ENCODE measurements around the gene ZDHHC14.
"Not testable (repeated sequence)": the region's sequence is repeated elsewhere in the genome, so short reads cannot be mapped to it uniquely, and the experiment has no call there.

ZDHHC14 gene

DNA sequence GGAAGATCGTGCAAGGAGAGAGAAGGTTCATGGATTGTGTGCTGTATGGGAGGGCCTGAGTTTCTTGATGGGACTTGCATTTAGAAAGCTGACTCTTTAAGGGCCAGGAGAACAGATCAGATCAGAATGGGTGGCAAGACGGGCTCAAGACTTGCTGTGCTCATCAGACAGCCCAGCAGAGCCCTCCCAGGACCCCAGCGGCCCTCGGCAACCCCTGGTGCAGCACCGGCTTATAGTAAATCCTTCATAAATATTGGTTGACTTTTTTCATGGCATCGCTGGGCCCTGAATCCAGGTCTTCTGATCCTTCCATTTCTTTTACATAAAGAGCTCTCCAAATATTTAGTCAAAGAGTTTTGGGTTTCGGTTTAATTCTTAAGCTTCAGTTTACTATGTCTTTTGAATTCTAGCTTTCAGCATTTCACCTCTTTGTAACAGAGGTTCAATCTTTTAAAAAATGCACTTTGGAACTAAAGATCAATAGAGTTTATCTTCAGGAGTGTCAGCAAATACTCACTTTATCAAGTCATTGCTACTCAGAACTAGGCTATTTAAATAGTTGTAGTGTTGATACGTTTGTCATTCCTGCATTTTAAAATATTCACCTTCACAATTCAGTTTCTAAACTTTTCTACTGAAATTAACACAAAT lies 205.6 kb downstream of the ZDHHC14 start:
- TF ChIP-seq, protein P1, sequence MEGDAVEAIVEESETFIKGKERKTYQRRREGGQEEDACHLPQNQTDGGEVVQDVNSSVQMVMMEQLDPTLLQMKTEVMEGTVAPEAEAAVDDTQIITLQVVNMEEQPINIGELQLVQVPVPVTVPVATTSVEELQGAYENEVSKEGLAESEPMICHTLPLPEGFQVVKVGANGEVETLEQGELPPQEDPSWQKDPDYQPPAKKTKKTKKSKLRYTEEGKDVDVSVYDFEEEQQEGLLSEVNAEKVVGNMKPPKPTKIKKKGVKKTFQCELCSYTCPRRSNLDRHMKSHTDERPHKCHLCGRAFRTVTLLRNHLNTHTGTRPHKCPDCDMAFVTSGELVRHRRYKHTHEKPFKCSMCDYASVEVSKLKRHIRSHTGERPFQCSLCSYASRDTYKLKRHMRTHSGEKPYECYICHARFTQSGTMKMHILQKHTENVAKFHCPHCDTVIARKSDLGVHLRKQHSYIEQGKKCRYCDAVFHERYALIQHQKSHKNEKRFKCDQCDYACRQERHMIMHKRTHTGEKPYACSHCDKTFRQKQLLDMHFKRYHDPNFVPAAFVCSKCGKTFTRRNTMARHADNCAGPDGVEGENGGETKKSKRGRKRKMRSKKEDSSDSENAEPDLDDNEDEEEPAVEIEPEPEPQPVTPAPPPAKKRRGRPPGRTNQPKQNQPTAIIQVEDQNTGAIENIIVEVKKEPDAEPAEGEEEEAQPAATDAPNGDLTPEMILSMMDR (IDR thresholded peaks at IDR 0.05; ENCODE audit: insufficient read depth, low read depth, low read length, missing control alignments) = no peak
- no peak overlapping the region for H3K4me3 ChIP-seq (ENCODE audit: low read depth, low read length)
- no peak for DNase-seq (ENCODE audit: low read depth)

DNA sequence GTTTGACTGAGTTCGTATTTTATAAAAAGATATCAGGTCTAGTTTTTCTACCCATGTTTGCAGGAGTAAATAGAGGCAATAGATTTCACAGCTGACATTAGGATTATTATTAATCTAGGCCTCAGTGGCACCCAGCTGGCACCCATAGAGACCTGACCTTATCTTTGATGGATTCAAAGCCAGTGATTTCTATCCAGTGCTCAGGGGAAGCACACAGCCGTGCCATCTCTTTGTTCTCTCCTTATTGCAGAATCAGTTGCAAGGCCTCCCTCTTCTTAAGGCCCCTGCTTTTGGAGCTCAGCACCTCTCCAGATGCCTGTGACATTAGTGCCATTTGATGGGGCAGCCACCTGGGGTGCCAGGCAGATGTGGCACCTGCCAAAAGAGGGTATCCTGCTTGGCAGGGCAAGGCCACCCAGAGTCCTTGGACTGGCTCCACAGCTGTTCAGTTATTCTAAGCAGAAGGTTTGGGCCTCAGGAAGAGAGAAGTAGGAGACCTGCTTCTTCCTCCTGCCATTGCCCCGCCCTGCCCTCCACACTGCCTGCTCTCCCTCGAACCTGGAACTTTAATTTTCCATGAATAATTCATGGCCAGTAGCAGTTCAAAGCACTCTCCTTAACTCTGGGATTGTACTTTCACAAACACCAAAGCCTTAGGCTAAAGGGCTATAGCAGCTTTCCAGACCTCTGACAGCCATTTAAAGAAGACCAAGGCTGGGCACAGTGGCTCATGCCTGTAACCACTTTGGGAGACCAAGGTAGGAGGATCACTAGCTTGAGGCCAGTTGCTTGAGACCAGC lies 206.3 kb downstream of the ZDHHC14 start:
- TF ChIP-seq, protein P1 (IDR thresholded peaks at IDR 0.05; ENCODE audit: insufficient read depth, low read depth, low read length, missing control alignments) = no peak
- DNase-seq (ENCODE audit: low read depth) = no peak
- H3K4me3 ChIP-seq (ENCODE audit: low read depth, low read length) = no peak overlapping the region

DNA sequence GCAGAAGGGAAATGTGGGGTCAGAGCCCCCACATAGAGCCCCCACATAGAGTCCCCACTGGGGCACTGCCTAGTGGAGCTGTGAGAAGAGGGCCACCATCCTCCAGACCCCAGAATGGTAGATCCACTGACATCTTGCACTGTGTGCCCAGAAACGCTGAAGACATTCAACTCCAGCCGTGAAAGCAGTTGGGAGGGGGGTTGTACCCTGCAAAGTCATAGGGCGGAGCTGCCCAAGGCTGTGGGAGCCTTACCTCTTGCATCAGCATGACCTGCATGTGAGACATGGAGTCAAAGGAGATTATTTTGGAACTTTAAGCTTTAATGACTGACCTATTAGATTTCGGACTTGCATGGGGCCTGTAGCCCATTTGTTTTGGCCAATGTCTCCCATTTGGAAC lies 209.7 kb downstream of the ZDHHC14 start:
- DNase-seq (ENCODE audit: low read depth); H3K4me3 ChIP-seq (ENCODE audit: low read depth, low read length): not testable (repeated sequence)

DNA sequence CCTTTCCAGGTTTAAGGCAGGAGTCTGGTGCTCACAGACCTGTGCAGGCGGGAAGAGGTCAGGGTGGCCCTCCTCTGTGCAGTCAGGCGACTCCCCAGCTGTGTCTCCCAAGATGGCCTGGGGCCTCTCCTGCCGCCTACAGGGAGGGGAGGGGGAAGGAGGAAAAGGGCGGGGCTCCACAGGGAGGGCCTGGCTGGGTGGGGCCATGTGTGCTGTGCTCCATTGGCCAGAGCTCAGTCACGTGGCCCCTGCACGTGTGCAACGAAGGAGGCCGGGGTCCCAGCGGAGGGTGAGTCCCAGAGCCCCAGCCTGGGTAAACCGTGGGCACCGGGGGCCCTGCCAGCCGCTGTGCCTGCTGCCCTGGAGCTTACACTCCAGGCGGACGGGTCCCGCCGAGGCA lies 211.6 kb downstream of the ZDHHC14 start:
- TF ChIP-seq, protein P1 (IDR thresholded peaks at IDR 0.05; ENCODE audit: insufficient read depth, low read depth, low read length, missing control alignments) = no peak
- no peak overlapping the region for H3K4me3 ChIP-seq (ENCODE audit: low read depth, low read length)

DNA sequence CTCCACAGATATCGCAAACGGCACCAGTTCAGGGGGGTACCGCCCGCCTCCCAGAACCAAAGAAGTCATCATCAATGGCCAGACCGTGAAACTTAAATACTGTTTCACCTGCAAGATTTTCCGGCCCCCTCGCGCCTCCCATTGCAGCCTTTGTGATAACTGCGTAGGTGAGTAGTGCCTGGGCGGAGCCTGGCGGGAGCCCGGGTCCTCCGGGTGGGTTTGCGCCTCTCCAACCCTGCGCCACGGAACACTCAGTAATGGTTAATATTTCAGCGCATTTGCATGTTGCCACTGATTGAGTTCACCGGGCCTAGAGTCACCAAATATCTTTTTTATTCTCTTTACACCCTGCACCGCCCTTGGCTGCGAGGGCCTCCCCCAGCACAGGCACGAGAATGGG lies 212.0 kb downstream of the ZDHHC14 start:
- TF ChIP-seq, protein P1 (IDR thresholded peaks at IDR 0.05; ENCODE audit: insufficient read depth, low read depth, low read length, missing control alignments) = no peak
- no peak for DNase-seq (ENCODE audit: low read depth)
- H3K4me3 ChIP-seq (ENCODE audit: low read depth, low read length) = no peak overlapping the region

More for the DNA sequence above, 211.6 kb downstream of the ZDHHC14 start:
- no peak for DNase-seq (ENCODE audit: low read depth)

DNA sequence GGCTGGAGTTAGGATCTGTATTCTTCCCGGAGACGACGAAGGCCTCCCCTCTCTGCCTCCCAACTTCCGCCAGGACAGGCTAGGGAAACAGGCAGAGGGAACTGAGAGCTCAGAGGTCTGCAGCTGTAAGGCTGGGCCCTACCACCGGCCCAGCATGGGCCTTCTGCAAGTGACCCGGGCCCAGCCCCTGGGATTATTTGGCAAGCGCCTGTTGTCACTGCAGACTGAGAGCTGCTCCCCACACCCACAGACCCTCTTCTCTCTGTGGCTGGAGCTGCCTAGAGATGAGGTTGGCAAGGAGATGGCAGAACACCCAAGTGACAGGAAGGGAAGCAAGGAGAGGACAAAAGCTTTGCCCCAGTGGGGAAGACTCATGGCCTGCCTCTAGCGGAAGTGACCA lies 212.6 kb downstream of the ZDHHC14 start:
- no peak overlapping the region for H3K4me3 ChIP-seq (ENCODE audit: low read depth, low read length)
- DNase-seq (ENCODE audit: low read depth) = no peak
- TF ChIP-seq, protein P1 (IDR thresholded peaks at IDR 0.05; ENCODE audit: insufficient read depth, low read depth, low read length, missing control alignments) = no peak

DNA sequence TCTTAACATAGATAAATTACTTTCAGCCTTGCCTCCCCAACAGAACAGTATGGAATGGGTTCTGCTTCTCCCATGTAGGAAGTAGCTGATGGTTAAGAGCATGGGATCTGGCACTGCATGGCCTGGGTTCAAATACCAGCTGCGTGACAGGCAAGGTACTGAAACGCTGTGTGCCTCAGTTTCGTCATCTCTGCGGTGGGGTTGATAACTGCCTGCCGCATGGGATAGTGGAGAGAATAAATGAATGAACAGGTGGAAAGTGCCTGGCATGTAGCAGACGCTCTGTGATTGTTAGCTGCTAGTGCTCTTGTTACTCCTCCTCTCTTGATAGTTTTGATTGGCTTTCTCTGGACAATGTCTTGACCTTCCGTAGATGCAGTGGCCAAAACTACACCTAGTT lies 213.3 kb downstream of the ZDHHC14 start:
- TF ChIP-seq, protein P1 (IDR thresholded peaks at IDR 0.05; ENCODE audit: insufficient read depth, low read depth, low read length, missing control alignments) = no peak
- no peak for DNase-seq (ENCODE audit: low read depth)
- no peak overlapping the region for H3K4me3 ChIP-seq (ENCODE audit: low read depth, low read length)

Measured in GM12865 (cell line).